Karpas-422 (cell line): ENCODE measurements around the gene IFNL2. TPM values are rescaled to one million over a fixed set of nuclear protein-coding genes. Genes with fewer than 3 reads are reported as not detected.

Source experiments
- DNase-seq: peaks from one replicate; pipeline ENCODE4 v3.0.0-alpha.2; 2015
- H2AFZ ChIP-seq: fragments of 200-600 bp; sonication (generic); 2 replicates; pipeline ENCODE4 v1.6.1; 2014; ENCODE audit warnings: antibody characterized with exemption, low read length, mixed read lengths
- H3K27ac ChIP-seq: fragments of 200-600 bp; sonication (generic); 2 replicates; pipeline ENCODE4 v1.5.1; 2014; ENCODE audit warnings: mild to moderate bottlenecking, low read length, moderate library complexity
- H3K27me3 ChIP-seq: fragments of 200-600 bp; sonication (generic); 2 replicates; pipeline ENCODE4 v1.6.1; 2014; ENCODE audit warnings: low read length, mixed read lengths
- H3K36me3 ChIP-seq: fragments of 200-600 bp; sonication (generic); 2 replicates; pipeline ENCODE4 v1.6.1; 2014; ENCODE audit warnings: low read length, mixed read lengths; ENCODE audit not compliant: insufficient read depth
- H3K4me1 ChIP-seq: fragments of 200-600 bp; sonication (generic); 2 replicates; pipeline ENCODE4 v1.6.1; 2014; ENCODE audit warnings: mild to moderate bottlenecking, low read length, mixed read lengths
- H3K4me2 ChIP-seq: fragments of 200-600 bp; sonication (generic); 2 replicates; pipeline ENCODE4 v1.6.1; 2014; ENCODE audit warnings: low read length, low read depth, mild to moderate bottlenecking; ENCODE audit not compliant: poor library complexity, severe bottlenecking
- H3K4me3 ChIP-seq: fragments of 200-600 bp; sonication (generic); 2 replicates; pipeline ENCODE4 v1.5.1; 2014; ENCODE audit warnings: mild to moderate bottlenecking, antibody characterized with exemption, low read length, mixed read lengths
- H3K79me2 ChIP-seq: fragments of 200-600 bp; sonication (generic); 2 replicates; pipeline ENCODE4 v1.6.1; 2014; ENCODE audit warnings: mild to moderate bottlenecking, low read length, mixed read lengths
- H3K9ac ChIP-seq: fragments of 200-600 bp; sonication (generic); 2 replicates; pipeline ENCODE4 v1.6.0; 2014; ENCODE audit warnings: low read length
- H3K9me2 ChIP-seq: fragments of 200-600 bp; sonication (generic), shearing (Covaris generic); replicated peaks from 2 replicates; pipeline ENCODE4 v1.6.0; 2014; ENCODE audit warnings: mild to moderate bottlenecking, low read length, moderate library complexity; ENCODE audit not compliant: insufficient read depth
- H3K9me3 ChIP-seq: fragments of 300-700, 200-600 bp; sonication (generic); 2 replicates; pipeline ENCODE4 v1.6.1; 2014; ENCODE audit warnings: low read length, mixed read lengths
- H4K20me1 ChIP-seq: fragments of 200-600 bp; sonication (generic); 2 replicates; pipeline ENCODE4 v1.6.1; 2014; ENCODE audit warnings: mild to moderate bottlenecking, antibody characterized with exemption, low read length, low read depth; ENCODE audit not compliant: insufficient read depth
- total RNA-seq: library from RNA; depleted of rRNA; stranded (reverse); fragments of >200 nt; shearing (Covaris generic); gene quantifications from 2 replicates; pipeline ENCODE4 v1.2.3, GENCODE V29; 2014; ENCODE audit warnings: low replicate concordance

Gene IFNL2
- total RNA-seq, 1 experiment from 2014 or later = not detected

DNA sequence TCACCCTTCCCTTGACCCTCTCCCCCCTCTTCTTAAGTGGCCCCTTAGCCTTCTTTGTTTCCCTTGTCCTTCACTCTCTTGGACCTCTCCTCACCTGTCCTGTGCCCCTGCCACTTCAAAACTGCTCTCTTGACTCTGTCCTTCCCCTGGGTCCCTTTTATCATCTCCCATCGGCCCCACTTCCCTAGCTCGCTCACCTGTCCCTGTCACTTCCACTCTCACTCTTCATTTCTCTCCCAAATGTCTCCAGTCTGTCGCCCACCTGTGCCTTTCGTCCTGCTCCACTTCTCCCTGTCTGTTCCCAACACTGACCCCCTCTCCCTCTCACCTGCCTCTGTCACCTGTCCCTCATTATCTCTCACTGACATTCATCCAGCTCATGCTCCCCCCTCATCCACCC, 28.7 kb downstream of the IFNL2 start:
- H3K4me1 ChIP-seq = no peaks in the 10 kb centered on the region
- H4K20me1 ChIP-seq = no peaks in the 10 kb centered on the region
- H3K9ac ChIP-seq = no peak overlapping the region
- no peaks in the 10 kb centered on the region for H3K9me2 ChIP-seq
- H3K27me3 ChIP-seq = no peaks in the 10 kb centered on the region
- no peaks in the 10 kb centered on the region for H3K79me2 ChIP-seq
- H3K9me3 ChIP-seq = no peaks in the 10 kb centered on the region
- H2AFZ ChIP-seq = no peak overlapping the region
- H3K4me2 ChIP-seq = no peak overlapping the region
- no peaks in the 10 kb centered on the region for H3K36me3 ChIP-seq
- H3K27ac ChIP-seq = no peak overlapping the region
- no peak for DNase-seq
- no peak overlapping the region for H3K4me3 ChIP-seq

DNA sequence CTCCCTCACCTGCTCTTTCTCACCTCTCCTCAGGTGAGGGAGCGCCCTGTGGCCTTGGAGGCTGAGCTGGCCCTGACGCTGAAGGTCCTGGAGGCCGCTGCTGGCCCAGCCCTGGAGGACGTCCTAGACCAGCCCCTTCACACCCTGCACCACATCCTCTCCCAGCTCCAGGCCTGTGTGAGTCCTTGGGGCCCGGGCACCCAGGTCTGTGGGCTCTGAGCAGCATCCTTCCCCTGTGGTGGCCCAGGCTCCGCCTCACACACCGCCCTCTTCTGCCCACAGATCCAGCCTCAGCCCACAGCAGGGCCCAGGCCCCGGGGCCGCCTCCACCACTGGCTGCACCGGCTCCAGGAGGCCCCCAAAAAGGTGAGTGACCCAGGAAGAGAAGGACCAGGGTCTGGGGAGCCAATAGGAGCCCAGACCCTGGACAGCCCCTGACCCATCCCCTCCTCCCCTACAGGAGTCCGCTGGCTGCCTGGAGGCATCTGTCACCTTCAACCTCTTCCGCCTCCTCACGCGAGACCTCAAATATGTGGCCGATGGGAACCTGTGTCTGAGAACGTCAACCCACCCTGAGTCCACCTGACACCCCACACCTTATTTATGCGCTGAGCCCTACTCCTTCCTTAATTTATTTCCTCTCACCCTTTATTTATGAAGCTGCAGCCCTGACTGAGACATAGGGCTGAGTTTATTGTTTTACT, 29.9 kb downstream of the IFNL2 start:
- no peak overlapping the region for H3K27ac ChIP-seq
- H3K4me3 ChIP-seq = no peak overlapping the region
- no peak overlapping the region for H2AFZ ChIP-seq
- no peaks in the 10 kb centered on the region for H3K9me2 ChIP-seq
- H3K9me3 ChIP-seq = no peaks in the 10 kb centered on the region
- no peaks in the 10 kb centered on the region for H3K36me3 ChIP-seq
- no peak overlapping the region for H3K4me2 ChIP-seq
- H3K27me3 ChIP-seq = no peaks in the 10 kb centered on the region
- DNase-seq = no peak
- no peaks in the 10 kb centered on the region for H3K79me2 ChIP-seq
- no peaks in the 10 kb centered on the region for H4K20me1 ChIP-seq
- H3K9ac ChIP-seq = no peak overlapping the region
- no peaks in the 10 kb centered on the region for H3K4me1 ChIP-seq

DNA sequence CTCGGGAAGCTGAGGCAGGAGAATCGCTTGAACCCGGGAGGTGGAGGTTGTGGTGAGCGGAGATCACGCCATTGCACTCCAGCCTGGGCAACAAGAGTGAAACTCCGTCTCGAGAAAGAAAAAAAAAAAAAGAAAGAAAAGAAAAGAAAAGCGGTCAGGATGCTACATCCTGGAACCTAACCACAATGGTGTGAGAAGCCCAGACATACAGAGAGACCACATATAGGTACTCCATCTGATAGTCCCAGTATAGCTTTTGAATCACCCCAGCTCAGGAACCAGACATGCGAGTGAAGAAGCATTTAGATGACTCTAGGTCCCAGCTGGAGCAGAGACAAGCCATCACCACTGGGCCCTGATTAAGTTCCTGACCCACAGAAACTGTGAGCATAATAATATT, 31.2 kb downstream of the IFNL2 start:
- no peak for DNase-seq
- Histone ChIP-seq H3K9ac (no peak overlapping the region), H3K27ac (no peak overlapping the region)

DNA sequence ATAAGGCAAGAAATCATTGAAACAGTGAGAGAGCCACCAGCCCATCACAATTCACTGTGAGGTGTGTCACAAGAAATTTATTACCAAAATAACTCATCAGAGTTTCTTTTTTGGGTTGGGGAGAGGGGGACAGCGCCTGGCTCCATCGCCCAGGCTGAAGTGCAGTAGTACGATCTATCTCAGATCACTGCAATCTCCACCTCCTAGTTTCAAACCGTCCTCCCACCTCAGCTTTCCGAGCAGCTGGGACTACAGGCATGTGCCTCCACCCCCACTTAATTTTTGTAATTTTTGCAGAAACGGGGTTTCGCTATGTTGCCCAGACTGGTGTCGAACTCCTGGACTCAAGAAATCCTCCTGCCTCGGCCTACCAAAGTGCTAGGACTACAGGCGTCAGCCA, 31.6 kb downstream of the IFNL2 start:
- Histone ChIP-seq H3K27ac (no peak overlapping the region), H3K4me3 (no peak overlapping the region), H2AFZ (no peak overlapping the region)

More for the DNA sequence above, 31.2 kb downstream of the IFNL2 start:
- no peaks in the 10 kb centered on the region for H3K79me2 ChIP-seq
- no peak overlapping the region for H3K4me3 ChIP-seq
- no peaks in the 10 kb centered on the region for H3K27me3 ChIP-seq
- no peaks in the 10 kb centered on the region for H3K4me1 ChIP-seq
- no peaks in the 10 kb centered on the region for H3K36me3 ChIP-seq
- H3K9me3 ChIP-seq = no peaks in the 10 kb centered on the region
- H3K4me2 ChIP-seq = no peak overlapping the region
- no peaks in the 10 kb centered on the region for H4K20me1 ChIP-seq
- H2AFZ ChIP-seq = no peak overlapping the region
- H3K9me2 ChIP-seq = no peaks in the 10 kb centered on the region

DNA sequence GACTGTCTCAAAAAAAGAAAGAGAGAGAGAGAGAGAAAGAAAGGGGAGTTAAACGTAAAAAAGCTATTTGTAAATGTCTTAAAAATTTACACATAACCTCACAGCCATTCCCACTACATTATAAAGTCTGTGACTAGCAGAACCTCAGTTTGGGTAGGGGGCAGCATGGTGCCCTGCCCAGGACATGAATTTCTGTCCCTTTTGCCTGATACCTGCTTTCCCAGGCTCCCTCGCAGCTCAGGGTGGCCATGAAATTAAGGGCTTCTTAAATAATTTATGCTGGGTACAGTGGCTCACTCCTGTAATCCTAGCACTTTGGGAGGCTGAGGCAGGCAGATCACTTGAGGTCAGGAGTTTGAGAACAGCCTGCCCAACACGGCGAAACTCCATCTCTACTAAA, 32.8 kb downstream of the IFNL2 start:
- Histone ChIP-seq H3K27ac (no peak overlapping the region), H3K36me3 (no peaks in the 10 kb centered on the region), H2AFZ (no peak overlapping the region), H4K20me1 (no peaks in the 10 kb centered on the region), H3K9ac (no peak overlapping the region), H3K9me2 (no peaks in the 10 kb centered on the region), H3K27me3 (no peaks in the 10 kb centered on the region), H3K9me3 (no peaks in the 10 kb centered on the region), H3K4me1 (no peaks in the 10 kb centered on the region), H3K79me2 (no peaks in the 10 kb centered on the region), H3K4me2 (no peak overlapping the region), H3K4me3 (no peak overlapping the region)
- DNase-seq = no peak

More for the DNA sequence above, 31.6 kb downstream of the IFNL2 start:
- no peak for DNase-seq
- no peak overlapping the region for H3K4me2 ChIP-seq
- H3K27me3 ChIP-seq = no peaks in the 10 kb centered on the region
- H3K4me1 ChIP-seq = no peaks in the 10 kb centered on the region
- no peaks in the 10 kb centered on the region for H4K20me1 ChIP-seq
- H3K79me2 ChIP-seq = no peaks in the 10 kb centered on the region
- H3K9ac ChIP-seq = no peak overlapping the region
- no peaks in the 10 kb centered on the region for H3K9me2 ChIP-seq
- no peaks in the 10 kb centered on the region for H3K36me3 ChIP-seq
- H3K9me3 ChIP-seq = no peaks in the 10 kb centered on the region

DNA sequence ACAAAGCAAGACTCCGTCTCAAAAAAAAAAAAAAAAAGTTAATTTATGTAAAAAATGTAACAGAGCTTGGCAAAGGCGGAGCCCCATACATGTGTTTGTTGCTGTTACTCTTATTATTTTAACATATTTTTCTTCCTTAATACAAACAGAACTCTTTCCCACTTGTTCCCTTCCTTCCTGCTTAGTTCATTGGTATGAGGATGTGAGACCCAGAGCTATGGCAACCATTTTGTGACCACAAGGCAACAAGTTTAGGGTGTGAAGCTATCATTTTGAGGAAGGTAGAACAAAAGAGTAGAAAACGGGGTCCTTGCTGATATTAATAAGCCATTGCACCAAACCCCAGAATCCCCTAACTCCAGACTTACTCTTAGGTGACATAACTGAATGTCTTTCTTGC, 33.4 kb downstream of the IFNL2 start:
- H3K4me1 ChIP-seq = no peaks in the 10 kb centered on the region
- no peak overlapping the region for H3K9ac ChIP-seq
- no peak for DNase-seq
- no peaks in the 10 kb centered on the region for H3K36me3 ChIP-seq
- no peaks in the 10 kb centered on the region for H4K20me1 ChIP-seq
- H2AFZ ChIP-seq = no peak overlapping the region
- H3K9me2 ChIP-seq = no peaks in the 10 kb centered on the region
- no peak overlapping the region for H3K4me2 ChIP-seq
- H3K9me3 ChIP-seq = no peaks in the 10 kb centered on the region
- no peak overlapping the region for H3K27ac ChIP-seq
- H3K27me3 ChIP-seq = no peaks in the 10 kb centered on the region
- H3K4me3 ChIP-seq = no peak overlapping the region
- H3K79me2 ChIP-seq = no peaks in the 10 kb centered on the region

DNA sequence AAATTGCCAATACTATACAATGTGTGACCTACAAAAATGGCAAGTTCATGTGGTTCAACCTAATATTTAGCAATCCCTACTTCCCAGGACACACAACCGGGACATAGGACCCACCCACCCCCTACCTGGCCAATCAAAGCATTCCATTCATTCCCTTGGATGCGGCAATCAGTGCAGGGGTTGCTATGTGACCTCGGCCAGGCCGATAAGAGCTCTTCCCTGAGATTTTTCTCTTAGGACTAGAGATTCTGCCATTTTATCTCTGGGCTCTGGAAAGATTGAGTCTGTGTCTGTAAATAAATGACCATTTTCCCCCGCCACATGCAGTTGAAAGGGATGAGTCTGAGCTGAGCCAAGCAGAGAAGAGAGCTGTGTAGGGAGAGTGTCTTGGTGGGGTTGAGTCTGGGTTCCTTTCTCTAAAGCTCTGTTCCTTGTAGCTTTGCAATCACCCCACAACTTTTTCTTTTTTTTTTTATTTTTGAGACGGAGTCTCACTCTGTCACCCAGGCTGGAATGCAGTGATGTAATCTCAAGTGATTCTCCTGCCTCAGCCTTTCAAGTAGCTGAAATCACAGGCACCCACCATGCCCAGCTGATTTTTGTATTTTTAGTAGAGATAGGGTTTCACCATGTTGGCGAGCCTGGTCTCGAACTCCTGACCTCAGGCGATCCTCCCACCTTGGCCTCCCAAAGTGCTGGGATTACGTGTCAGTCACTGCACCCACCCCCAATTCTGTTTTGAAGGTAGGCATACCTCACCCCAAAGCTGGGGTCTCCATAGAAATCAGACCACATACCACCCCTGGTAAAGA, 35.4 kb downstream of the IFNL2 start:
- no peaks in the 10 kb centered on the region for H3K9me2 ChIP-seq
- H3K27me3 ChIP-seq = no peaks in the 10 kb centered on the region
- H3K4me1 ChIP-seq = no peaks in the 10 kb centered on the region
- H3K79me2 ChIP-seq = no peaks in the 10 kb centered on the region
- no peak overlapping the region for H3K4me3 ChIP-seq
- H2AFZ ChIP-seq = no peak overlapping the region
- H3K9ac ChIP-seq = no peak overlapping the region
- no peak overlapping the region for H3K27ac ChIP-seq
- H3K36me3 ChIP-seq = no peaks in the 10 kb centered on the region
- no peak overlapping the region for H3K4me2 ChIP-seq
- no peaks in the 10 kb centered on the region for H4K20me1 ChIP-seq
- no peak for DNase-seq
- no peaks in the 10 kb centered on the region for H3K9me3 ChIP-seq

DNA sequence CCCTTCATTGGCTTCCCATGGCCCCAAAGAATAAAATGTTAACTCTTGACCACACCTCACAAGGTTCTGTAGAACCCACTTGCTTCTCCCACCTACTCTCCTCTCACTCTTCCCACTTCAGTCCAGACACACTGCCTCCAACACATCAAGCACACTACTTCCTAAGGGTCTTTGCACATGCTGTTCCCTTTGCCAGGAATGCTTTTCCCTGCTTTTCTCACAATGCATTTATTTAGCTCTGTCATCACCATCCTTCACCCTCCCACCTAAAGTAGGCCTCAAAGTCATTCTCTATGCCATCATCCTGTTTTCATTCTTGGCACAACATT, 36.0 kb downstream of the IFNL2 start:
- H3K4me1 ChIP-seq = no peaks in the 10 kb centered on the region
- H3K9me2 ChIP-seq = no peaks in the 10 kb centered on the region
- no peaks in the 10 kb centered on the region for H3K79me2 ChIP-seq
- H3K27me3 ChIP-seq = no peaks in the 10 kb centered on the region
- H3K9me3 ChIP-seq = no peaks in the 10 kb centered on the region
- H3K4me3 ChIP-seq = no peak overlapping the region
- no peak overlapping the region for H3K4me2 ChIP-seq
- H3K27ac ChIP-seq = no peak overlapping the region
- no peaks in the 10 kb centered on the region for H4K20me1 ChIP-seq
- no peak overlapping the region for H2AFZ ChIP-seq
- DNase-seq = no peak
- no peaks in the 10 kb centered on the region for H3K36me3 ChIP-seq
- no peak overlapping the region for H3K9ac ChIP-seq
